Spleen (tissue), 11 donors: Measurements from ENCODE around the gene NKX2-1. TPM values are rescaled to one million over a fixed set of nuclear protein-coding genes. Genes with fewer than 3 reads are reported as not detected.

Experiments
- DNase-seq: peaks from one replicate; pipeline ENCODE4 v3.0.0-alpha.2; 2020
- H3K27ac ChIP-seq, 8 donors: fragments of 200-600 bp; sonication (generic) in 7 of 8; 1 replicate in 4 of 8; 2 replicates in 4 of 8; pipeline versions ENCODE4 v1.5.0 to v1.8.0; 2016 to 2021; ENCODE audit warnings: inconsistent platforms in 4 of 8, mild to moderate bottlenecking in 4 of 8, moderate library complexity in 1 of 8
- H3K27me3 ChIP-seq, 7 donors: fragments of 200-600 bp; sonication (generic) in 6 of 7; replicated peaks in 1 of 7; 1 replicate in 4 of 7; 2 replicates in 3 of 7; pipeline versions ENCODE4 v1.5.0 to v1.8.0; 2016 to 2021; ENCODE audit warnings: inconsistent platforms in 3 of 7, mild to moderate bottlenecking in 1 of 7
- H3K36me3 ChIP-seq, 6 donors: fragments of 200-600 bp; sonication (generic) in 5 of 6; 1 replicate in 4 of 6; 2 replicates in 2 of 6; pipeline versions ENCODE4 v1.5.0 to v1.8.0; 2016 to 2021; ENCODE audit warnings: inconsistent platforms in 2 of 6
- H3K4me1 ChIP-seq, 6 donors: fragments of 200-600 bp; sonication (generic) in 5 of 6; 1 replicate in 3 of 6; 2 replicates in 3 of 6; pipeline versions ENCODE4 v1.5.0 to v1.8.0; 2016 to 2021; ENCODE audit warnings: inconsistent platforms in 3 of 6
- H3K4me3 ChIP-seq, 8 donors: fragments of 200-600 bp; sonication (generic) in 7 of 8; 1 replicate in 4 of 8; 2 replicates in 4 of 8; pipeline versions ENCODE4 v1.5.0 to v1.8.0; 2016 to 2021; ENCODE audit warnings: inconsistent platforms in 4 of 8, mild to moderate bottlenecking in 4 of 8, moderate library complexity in 2 of 8
- H3K9me3 ChIP-seq, 8 donors: fragments of 200-600 bp; sonication (generic) in 7 of 8; 1 replicate in 4 of 8; 2 replicates in 4 of 8; pipeline versions ENCODE4 v1.5.0 to v1.8.0; 2016 to 2021; ENCODE audit warnings: inconsistent platforms in 4 of 8
- CTCF ChIP-seq, 11 experiments: fragments of 200-600 bp in 7 of 11; fragments of 450-650 bp in 4 of 11; sonication (generic) in 4 of 11; IDR thresholded peaks in 8 of 11; conservative IDR thresholded peaks in 3 of 11; 1 replicate in 7 of 11; 2 replicates in 4 of 11; pipeline versions ENCODE4 v1.4.0 to v1.8.0; 2016 to 2021; ENCODE audit warnings: antibody characterized with exemption in 11 of 11, inconsistent platforms in 4 of 11, mild to moderate bottlenecking in 1 of 11
- POLR2A ChIP-seq, 3 donors: fragments of 450-650 bp; IDR thresholded peaks; one replicate each; pipeline ENCODE4 v1.5.1; 2017; ENCODE audit warnings: antibody characterized with exemption in 3 of 3, mild to moderate bottlenecking in 1 of 3
- POLR2AphosphoS5 ChIP-seq, 3 donors: sonication (generic); formaldehyde crosslinking; IDR thresholded peaks; one replicate each; pipeline ENCODE4 v1.5.1; 2017; ENCODE audit warnings: antibody characterized with exemption in 3 of 3
- WGBS, 5 donors: extraction: QIAGEN DNeasy Blood & Tissue Kit in 3 of 5; methylation state at CpG; one replicate each; pipeline versions ENCODE4 v1.1.5 to v1.1.7; 2013 to 2018; 5-methylcytosine and 5-hydroxymethylcytosine counted together
- intact Hi-C: fragments of 100-400 bp; cut with DNase I; formaldehyde crosslinking; loops from one replicate; pipeline ENCODE4 v1.15.0; 2023; ENCODE audit warnings: low total_unique reads
- polyA plus RNA-seq, 3 donors: library from polyadenylated mRNA; stranded (reverse); fragments of 200-250 nt; gene quantifications; one replicate each; pipeline ENCODE4 v1.2.1, GENCODE V29; 2013
- total RNA-seq, 7 donors: library from RNA; depleted of rRNA in 3 of 7; stranded (reverse); fragments of >200 nt in 3 of 7; fragmentation: NEBNext Ultra II Directional in 4 of 7; extraction: Animal tissue kit (Norgen Biotek cat#: 25700) in 4 of 7; gene quantifications; one replicate each; pipeline versions ENCODE4 v1.1.0 to v1.2.1, GENCODE V29; 2016 to 2021
- donor health status: healthy with polysubstance abuse.
- donor health status: DM: no; HTN: no; CAD: no; lungs with moderate emphysema.
- donor health status: DM: no; HTN: no; CAD: no.
- donor health status: Bipolar disorder and iron deficiency.
- donor health status: healthy.
- donor health status: DM: no; HTN: no; CAD: no.
- donor health status: DM: yes; HTN: yes; CAD: no.

Gene NKX2-1
- total and polyA plus RNA-seq, 10 donors = not detected

GRCh38 chr14:36493761-36494160 is 26.3 kb downstream of the NKX2-1 start:
- 15 to 32% (median 23%) methylated on average over 3 of the region's 3 CpGs for WGBS, 5 donors

GRCh38 chr14:36485773-36486172 is 34.3 kb downstream of the NKX2-1 start:
- intact Hi-C loops = no loop called here
- H3K4me3 ChIP-seq = no peak overlapping the region
- WGBS, 5 donors = 63 to 82% (median 72%) methylated on average over 2 of the region's 2 CpGs
- DNase-seq = no peak
- peaks cover 0 to 56% (median 4%) of the 10 kb centered on the region in 7 donors for H3K27me3 ChIP-seq
- no peaks in the 10 kb centered on the region for H3K36me3 ChIP-seq
- H3K27ac ChIP-seq = no peak overlapping the region
- TF ChIP-seq POLR2A (IDR thresholded peaks at IDR 0.05) (no peak), CTCF (IDR thresholded peaks at IDR 0.05 in 8 of 11, conservative IDR thresholded peaks at IDR 0.05 in 3 of 11) (no peak), POLR2AphosphoS5 (IDR thresholded peaks at IDR 0.05) (no peak)
- no peaks in the 10 kb centered on the region for H3K4me1 ChIP-seq
- H3K9me3 ChIP-seq = no peaks in the 10 kb centered on the region

More at GRCh38 chr14:36493761-36494160, 26.3 kb downstream of the NKX2-1 start:
- no peak for DNase-seq
- TF ChIP-seq POLR2A (IDR thresholded peaks at IDR 0.05) (no peak), POLR2AphosphoS5 (IDR thresholded peaks at IDR 0.05) (no peak), CTCF (IDR thresholded peaks at IDR 0.05 in 8 of 11, conservative IDR thresholded peaks at IDR 0.05 in 3 of 11) (no peak)
- Histone ChIP-seq H3K27ac (no peak overlapping the region), H3K36me3 (no peaks in the 10 kb centered on the region), H3K9me3 (no peaks in the 10 kb centered on the region), H3K4me3 (no peak overlapping the region), H3K27me3 (peaks cover 0 to 86% (median 11%) of the 10 kb centered on the region in 7 donors), H3K4me1 (no peaks in the 10 kb centered on the region)
- intact Hi-C loops = no loop called here

GRCh38 chr14:36479344-36479743 is 40.7 kb downstream of the NKX2-1 start:
- DNase-seq = no peak
- intact Hi-C loops = no loop called here
- Histone ChIP-seq H3K36me3 (no peaks in the 10 kb centered on the region), H3K27ac (no peak overlapping the region), H3K27me3 (peaks cover 0 to 15% (median 0%) of the 10 kb centered on the region in 7 donors), H3K4me3 (no peak overlapping the region), H3K4me1 (no peaks in the 10 kb centered on the region), H3K9me3 (no peaks in the 10 kb centered on the region)
- no peak for TF ChIP-seq POLR2AphosphoS5 (IDR thresholded peaks at IDR 0.05)
- no peak for TF ChIP-seq CTCF (IDR thresholded peaks at IDR 0.05 in 8 of 11, conservative IDR thresholded peaks at IDR 0.05 in 3 of 11)
- TF ChIP-seq POLR2A (IDR thresholded peaks at IDR 0.05) = no peak
- 62 to 75% (median 69%) methylated on average over 4 of the region's 4 CpGs for whole genome bisulfite sequencing, 5 donors

- TF ChIP-seq POLR2A (IDR thresholded peaks at IDR 0.05) (no peak), CTCF (IDR thresholded peaks at IDR 0.05 in 8 of 11, conservative IDR thresholded peaks at IDR 0.05 in 3 of 11) (no peak), POLR2AphosphoS5 (IDR thresholded peaks at IDR 0.05) (no peak)
- Histone ChIP-seq H3K4me1 (no peaks in the 10 kb centered on the region), H3K4me3 (no peak overlapping the region), H3K27me3 (peaks cover 0 to 10% (median 0%) of the 10 kb centered on the region in 7 donors), H3K36me3 (no peaks in the 10 kb centered on the region), H3K9me3 (no peaks in the 10 kb centered on the region), H3K27ac (no peak overlapping the region)
- DNase-seq = no peak
- 0 to 35% (median 0%) methylated on average over 1 of the region's 1 CpG for WGBS, 5 donors
- intact Hi-C loops = no loop called here
Observed at GRCh38 chr14:36478782-36479181, 41.2 kb downstream of the NKX2-1 start.
